ENCODE data around the gene TNFSF13. TPM values are rescaled to one million over a fixed set of nuclear protein-coding genes. Genes with fewer than 3 reads are reported as not detected.

Gene TNFSF13
- total RNA-seq, 4 donors from 2014 or later, result 14.5 to 47.1 (median 27.2) TPM

DNA sequence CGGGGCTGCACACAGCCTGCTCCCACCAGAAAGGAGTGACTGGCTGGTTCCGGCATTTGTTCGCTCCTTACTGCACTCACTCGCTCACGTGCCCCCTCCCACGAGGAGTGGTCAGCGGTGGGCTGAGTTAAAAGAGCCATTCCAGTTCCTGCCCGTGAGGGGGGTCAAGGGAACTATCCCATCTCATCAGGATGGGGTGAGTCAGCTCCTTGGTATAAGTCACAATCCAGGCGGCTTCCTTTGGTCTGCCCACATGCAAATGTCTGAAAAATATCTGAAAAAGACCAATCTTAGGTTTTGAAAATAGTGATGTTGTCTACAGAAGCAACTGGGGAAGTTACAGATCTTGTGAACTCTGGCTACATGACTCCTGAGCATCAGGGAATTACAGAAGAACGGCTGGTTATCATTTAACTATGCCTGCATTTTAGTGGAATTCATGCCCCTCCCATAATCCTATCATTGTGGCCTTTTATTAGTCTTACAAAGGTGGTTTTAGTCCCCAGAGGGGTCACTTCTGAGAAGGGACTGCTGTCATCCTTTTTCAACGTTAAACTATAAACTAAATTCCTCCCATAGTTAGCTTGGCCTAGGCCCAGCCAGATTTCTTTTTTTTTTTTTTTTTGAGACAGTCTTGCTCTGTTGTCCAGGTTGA, 19.5 kb upstream of the TNFSF13 start:
- Histone ChIP-seq H3K9me3 (peaks cover 0 to 7% (median 0%) of the 10 kb centered on the region in 3 donors), H3K36me3 (no peaks in the 10 kb centered on the region), H3K27ac (no peak overlapping the region), H3K4me3 (no peak overlapping the region), H3K27me3 (peaks cover 5% of the 10 kb centered on the region), H3K4me1 (no peaks in the 10 kb centered on the region)
- ATAC-seq, result no peak
- TF ChIP-seq POLR2A (IDR thresholded peaks at IDR 0.05), result no peak
- no peak for TF ChIP-seq POLR2AphosphoS5 (IDR thresholded peaks at IDR 0.05)
- TF ChIP-seq, protein P1, sequence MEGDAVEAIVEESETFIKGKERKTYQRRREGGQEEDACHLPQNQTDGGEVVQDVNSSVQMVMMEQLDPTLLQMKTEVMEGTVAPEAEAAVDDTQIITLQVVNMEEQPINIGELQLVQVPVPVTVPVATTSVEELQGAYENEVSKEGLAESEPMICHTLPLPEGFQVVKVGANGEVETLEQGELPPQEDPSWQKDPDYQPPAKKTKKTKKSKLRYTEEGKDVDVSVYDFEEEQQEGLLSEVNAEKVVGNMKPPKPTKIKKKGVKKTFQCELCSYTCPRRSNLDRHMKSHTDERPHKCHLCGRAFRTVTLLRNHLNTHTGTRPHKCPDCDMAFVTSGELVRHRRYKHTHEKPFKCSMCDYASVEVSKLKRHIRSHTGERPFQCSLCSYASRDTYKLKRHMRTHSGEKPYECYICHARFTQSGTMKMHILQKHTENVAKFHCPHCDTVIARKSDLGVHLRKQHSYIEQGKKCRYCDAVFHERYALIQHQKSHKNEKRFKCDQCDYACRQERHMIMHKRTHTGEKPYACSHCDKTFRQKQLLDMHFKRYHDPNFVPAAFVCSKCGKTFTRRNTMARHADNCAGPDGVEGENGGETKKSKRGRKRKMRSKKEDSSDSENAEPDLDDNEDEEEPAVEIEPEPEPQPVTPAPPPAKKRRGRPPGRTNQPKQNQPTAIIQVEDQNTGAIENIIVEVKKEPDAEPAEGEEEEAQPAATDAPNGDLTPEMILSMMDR (IDR thresholded peaks at IDR 0.05), result no peak
- TF ChIP-seq EP300 (IDR thresholded peaks at IDR 0.05), result no peak
- WGBS, 2 donors (ENCODE audit: low coverage in 1 of 2), result 20 to 29% methylated on average over 1 to 2 of the region's 11 CpGs

DNA sequence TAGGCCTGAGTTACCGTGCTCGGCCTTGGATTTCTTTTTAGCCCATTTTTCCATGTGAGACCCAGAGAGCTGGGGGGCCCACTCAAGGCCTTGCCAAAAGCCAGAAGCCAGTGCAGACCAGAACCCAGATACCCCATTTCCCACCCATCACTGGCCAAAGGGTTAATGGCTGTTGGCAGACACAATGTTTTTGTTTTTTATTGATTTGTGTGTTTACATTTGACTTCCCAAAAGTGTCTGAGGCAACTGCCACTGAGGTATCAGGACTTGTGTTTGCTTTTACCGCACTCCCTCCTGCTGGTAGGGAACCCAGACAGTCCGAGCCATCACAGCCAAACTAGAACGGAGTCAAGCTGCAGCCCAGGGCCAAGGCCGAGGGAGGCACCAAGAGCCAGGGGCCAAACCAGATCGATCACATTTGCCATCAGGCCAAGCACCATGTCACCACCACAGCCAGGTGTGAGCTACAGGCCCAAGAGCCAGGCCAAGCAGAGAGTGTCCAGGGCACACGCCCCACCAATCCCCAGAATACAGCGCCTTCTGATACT, 17.4 kb upstream of the TNFSF13 start:
- TF ChIP-seq POLR2A (IDR thresholded peaks at IDR 0.05) (no peak), EP300 (IDR thresholded peaks at IDR 0.05) (no peak), POLR2AphosphoS5 (IDR thresholded peaks at IDR 0.05) (no peak)
- TF ChIP-seq, protein P1 (IDR thresholded peaks at IDR 0.05), result no peak
- WGBS, 2 donors (ENCODE audit: low coverage in 1 of 2), result 83% methylated on average over 1 of the region's 9 CpGs; no CpG with 5 or more reads in 1 of the 2 donors
- no peak overlapping the region for H3K27ac ChIP-seq
- peaks cover 0 to 7% (median 0%) of the 10 kb centered on the region in 3 donors for H3K9me3 ChIP-seq
- H3K27me3 ChIP-seq, result peaks cover 5% of the 10 kb centered on the region
- no peaks in the 10 kb centered on the region for H3K36me3 ChIP-seq
- no peak for ATAC-seq
- H3K4me3 ChIP-seq, result no peak overlapping the region
- H3K4me1 ChIP-seq, result no peaks in the 10 kb centered on the region

DNA sequence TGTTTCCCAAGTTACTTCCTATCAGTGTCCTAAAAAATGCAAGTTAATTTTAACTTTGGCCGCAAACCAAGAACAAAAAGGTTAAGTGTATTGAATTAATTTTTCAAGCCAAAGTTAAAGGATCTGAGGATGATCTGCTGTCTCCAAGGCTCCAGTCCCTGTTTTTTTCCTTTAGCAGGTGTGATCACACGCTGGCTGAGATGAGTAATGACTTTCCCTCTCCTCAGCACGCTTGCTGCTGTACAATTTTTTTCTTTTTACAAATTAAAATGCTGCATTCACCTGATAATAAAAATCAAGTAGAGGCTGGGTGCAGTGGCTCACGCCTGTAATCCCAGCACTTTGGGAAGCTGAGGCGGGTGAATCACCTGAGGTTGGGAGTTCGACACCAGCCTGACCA, 13.6 kb upstream of the TNFSF13 start:
- H3K27me3 ChIP-seq, result no peaks in the 10 kb centered on the region
- H3K36me3 ChIP-seq, result no peaks in the 10 kb centered on the region
- TF ChIP-seq, protein P1 (IDR thresholded peaks at IDR 0.05), result no peak
- TF ChIP-seq EP300 (IDR thresholded peaks at IDR 0.05), result no peak
- 30 to 38% methylated on average over 2 to 3 of the region's 6 CpGs for WGBS, 2 donors (ENCODE audit: low coverage in 1 of 2)
- H3K9me3 ChIP-seq, result no peaks in the 10 kb centered on the region
- H3K27ac ChIP-seq, result peak overlapping the region in 1 of 4 donors; percentile 46
- no peak overlapping the region for H3K4me3 ChIP-seq
- ATAC-seq, result no peak
- peaks cover 0 to 19% (median 10%) of the 10 kb centered on the region in 3 donors for H3K4me1 ChIP-seq

DNA sequence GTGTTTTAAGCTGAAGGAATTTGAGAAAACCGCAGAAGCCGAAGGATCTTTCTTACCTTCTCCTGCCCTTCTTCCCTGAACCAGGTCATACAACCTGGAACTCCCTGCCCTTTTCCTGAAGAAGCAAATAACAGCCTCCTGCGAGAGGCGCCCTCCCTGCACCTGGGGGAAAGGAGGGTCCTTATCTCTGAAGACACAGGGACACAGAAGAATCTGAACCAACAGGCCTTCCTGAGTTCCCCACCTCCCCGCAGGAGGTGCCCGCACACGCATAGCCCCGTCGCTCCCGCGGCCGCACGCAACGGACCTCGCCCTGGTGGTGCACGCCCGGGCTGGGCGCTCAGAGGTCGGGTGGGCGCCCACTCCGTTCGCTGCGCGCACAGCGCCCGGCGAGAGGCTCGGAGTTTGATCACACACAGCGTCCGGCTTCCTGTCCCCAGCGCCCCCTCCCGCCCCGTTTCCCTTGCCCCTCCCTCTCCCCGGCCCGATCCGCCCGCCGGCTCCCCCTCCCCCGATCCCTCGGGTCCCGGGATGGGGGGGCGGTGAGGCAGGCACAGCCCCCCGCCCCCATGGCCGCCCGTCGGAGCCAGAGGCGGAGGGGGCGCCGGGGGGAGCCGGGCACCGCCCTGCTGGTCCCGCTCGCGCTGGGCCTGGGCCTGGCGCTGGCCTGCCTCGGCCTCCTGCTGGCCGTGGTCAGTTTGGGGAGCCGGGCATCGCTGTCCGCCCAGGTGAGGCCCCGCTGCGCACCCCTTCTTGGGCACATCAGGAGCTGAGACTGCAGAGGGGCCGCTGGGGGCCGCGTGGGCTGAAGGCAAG, 9.8 kb upstream of the TNFSF13 start, which contains the start of gene TNFSF12:
Gene TNFSF12, plus strand, starts transcription at position 474 of the 816 bp plus-strand sequence. Its CDS starts 96 bp downstream, at position 570.
- H3K4me1 ChIP-seq, result peaks cover 0 to 29% (median 14%) of the 10 kb centered on the region in 3 donors
- peak; percentile 80 for ATAC-seq
- WGBS, 2 donors (ENCODE audit: low coverage in 1 of 2), result 0% methylated on average over 8 of the region's 65 CpGs; no CpG with 5 or more reads in 1 of the 2 donors

More for the DNA sequence above, 9.8 kb upstream of the TNFSF13 start, which contains the start of gene TNFSF12:
- Histone ChIP-seq H3K4me3 (peak within 1 kb of the TSS; percentile 62 to 77), H3K36me3 (peaks cover 0 to 29% of the 10 kb centered on the region in 2 donors), H3K27me3 (no peaks in the 10 kb centered on the region), H3K27ac (peak within 1 kb of the TSS; percentile 55 to 94 (median 94)), H3K9me3 (no peaks in the 10 kb centered on the region)
- TF ChIP-seq POLR2AphosphoS5 (IDR thresholded peaks at IDR 0.05), result peak; percentile 8
- TF ChIP-seq, protein P1 (IDR thresholded peaks at IDR 0.05), result peak in 3 of 4 experiments; percentile 41 to 54 (median 53)
- no peak for TF ChIP-seq EP300 (IDR thresholded peaks at IDR 0.05)
- TF ChIP-seq POLR2A (IDR thresholded peaks at IDR 0.05), result peak; percentile 13 to 14
